ENCODE measurements around the gene TBX15. TPM values are rescaled to one million over a fixed set of nuclear protein-coding genes. Genes with fewer than 3 reads are reported as not detected.
"Not testable (repeated sequence)": the region's sequence is repeated elsewhere in the genome, so short reads cannot be mapped to it uniquely, and the experiment has no call there.

The TBX15 gene
- total RNA-seq, 1 experiment from 2014 or later = 0.32 TPM

- ChIA-PET CTCF (interaction anchor here (0.6 kb wide), 1 partner anchor 235 kb away, joined by 3 read pairs; no protein-coding TSS in a partner anchor), POLR2A (ENCODE audit: low non-redundant PET) (no interaction called here)
- no TSS peak for BruUV-seq (replicated peaks)
- intact Hi-C loops (cut with micrococcal nuclease; ENCODE audit: unreplicated experiment) = no loop called here
- Histone ChIP-seq H3K27me3 (replicated peaks; ENCODE audit: insufficient read depth, low read depth, low read length, poor library complexity) (no peaks in the 10 kb centered on the region), H3K4me1 (ENCODE audit: insufficient read depth, low read length, poor library complexity, severe bottlenecking) (peaks cover 2% of the 10 kb centered on the region), H3K4me3 (ENCODE audit: low read depth, low read length, poor library complexity, severe bottlenecking) (no peak overlapping the region), H3K9me3 (ENCODE audit: low read depth, low read length, poor library complexity, severe bottlenecking) (no peaks in the 10 kb centered on the region), H3K27ac (ENCODE audit: low read depth, low read length, poor library complexity, severe bottlenecking) (no peak overlapping the region), H3K36me3 (ENCODE audit: insufficient read depth, low read length, poor library complexity, severe bottlenecking) (no peaks in the 10 kb centered on the region)
- no peak for TF ChIP-seq EZH2 (IDR thresholded peaks at IDR 0.05; ENCODE audit: borderline replicate concordance, low read depth, low read length, poor library complexity, severe bottlenecking)
- no peak for TF ChIP-seq CTCF (conservative IDR thresholded peaks at IDR 0.05; ENCODE audit: low read depth, low read length)
- DNase-seq (ENCODE audit: low spot score) = no peak
Measured at GRCh38 chr1:118958937-118959631, 29.1 kb downstream of the TBX15 start.

- no peak overlapping the region for H3K27ac ChIP-seq (ENCODE audit: low read depth, low read length, poor library complexity, severe bottlenecking)
- H3K4me1 ChIP-seq (ENCODE audit: insufficient read depth, low read length, poor library complexity, severe bottlenecking) = no peaks in the 10 kb centered on the region
- H3K9me3 ChIP-seq (ENCODE audit: low read depth, low read length, poor library complexity, severe bottlenecking) = no peaks in the 10 kb centered on the region
- no peak overlapping the region for H3K4me3 ChIP-seq (ENCODE audit: low read depth, low read length, poor library complexity, severe bottlenecking)
- BruUV-seq (replicated peaks) = no TSS peak
- H3K27me3 ChIP-seq (replicated peaks; ENCODE audit: insufficient read depth, low read depth, low read length, poor library complexity) = no peaks in the 10 kb centered on the region
- no peak for TF ChIP-seq EZH2 (IDR thresholded peaks at IDR 0.05; ENCODE audit: borderline replicate concordance, low read depth, low read length, poor library complexity, severe bottlenecking)
- no peak for TF ChIP-seq CTCF (conservative IDR thresholded peaks at IDR 0.05; ENCODE audit: low read depth, low read length)
- ChIA-PET POLR2A (ENCODE audit: low non-redundant PET) (no interaction called here), CTCF (no interaction called here)
- DNase-seq (ENCODE audit: low spot score) = no peak
- intact Hi-C loops (cut with micrococcal nuclease; ENCODE audit: unreplicated experiment) = no loop called here
- no peaks in the 10 kb centered on the region for H3K36me3 ChIP-seq (ENCODE audit: insufficient read depth, low read length, poor library complexity, severe bottlenecking)
Measured at GRCh38 chr1:118958140-118958539, 30.0 kb downstream of the TBX15 start.

- DNase-seq (ENCODE audit: low spot score); H3K4me3 ChIP-seq (ENCODE audit: low read depth, low read length, poor library complexity, severe bottlenecking); H3K27me3 ChIP-seq (replicated peaks; ENCODE audit: insufficient read depth, low read depth, low read length, poor library complexity); CTCF ChIA-PET; POLR2A ChIA-PET (ENCODE audit: low non-redundant PET); H3K27ac ChIP-seq (ENCODE audit: low read depth, low read length, poor library complexity, severe bottlenecking); H3K9me3 ChIP-seq (ENCODE audit: low read depth, low read length, poor library complexity, severe bottlenecking); BruUV-seq (replicated peaks); intact Hi-C loops (cut with micrococcal nuclease; ENCODE audit: unreplicated experiment); H3K4me1 ChIP-seq (ENCODE audit: insufficient read depth, low read length, poor library complexity, severe bottlenecking); H3K36me3 ChIP-seq (ENCODE audit: insufficient read depth, low read length, poor library complexity, severe bottlenecking): not testable (repeated sequence)
Measured at GRCh38 chr1:118957579-118957978, 30.6 kb downstream of the TBX15 start.

GRCh38 chr1:118954301-118954905, 33.7 kb downstream of the TBX15 start:
- BruUV-seq (replicated peaks) = no TSS peak
- Histone ChIP-seq H3K9me3 (ENCODE audit: low read depth, low read length, poor library complexity, severe bottlenecking) (no peaks in the 10 kb centered on the region), H3K27me3 (replicated peaks; ENCODE audit: insufficient read depth, low read depth, low read length, poor library complexity) (no peaks in the 10 kb centered on the region), H3K4me3 (ENCODE audit: low read depth, low read length, poor library complexity, severe bottlenecking) (no peak overlapping the region), H3K27ac (ENCODE audit: low read depth, low read length, poor library complexity, severe bottlenecking) (no peak overlapping the region), H3K4me1 (ENCODE audit: insufficient read depth, low read length, poor library complexity, severe bottlenecking) (no peaks in the 10 kb centered on the region), H3K36me3 (ENCODE audit: insufficient read depth, low read length, poor library complexity, severe bottlenecking) (no peaks in the 10 kb centered on the region)
- POLR2A ChIA-PET (ENCODE audit: low non-redundant PET) = no interaction called here
- TF ChIP-seq CTCF (conservative IDR thresholded peaks at IDR 0.05; ENCODE audit: low read depth, low read length) (no peak), EZH2 (IDR thresholded peaks at IDR 0.05; ENCODE audit: borderline replicate concordance, low read depth, low read length, poor library complexity, severe bottlenecking) (no peak)
- DNase-seq (ENCODE audit: low spot score) = no peak
- intact Hi-C loops (cut with micrococcal nuclease; ENCODE audit: unreplicated experiment) = no loop called here
- CTCF ChIA-PET = no interaction called here

Data from A673 (cell line).